A549 treated with CpdA at 1 μM for 4 hours (cell line): ENCODE measurements around the gene PKP4. TPM values are rescaled to one million over a fixed set of nuclear protein-coding genes. Genes with fewer than 3 reads are reported as not detected.

ENCODE experiments used
- total RNA-seq: library from RNA; stranded (reverse); fragments of 200-300 nt; extraction: Qiagen RNA extraction; gene quantifications from 5 replicates; pipeline ENCODE4 v1.2.3, GENCODE V29; 2022; ENCODE audit warnings: low read depth

The PKP4 gene
- 23.4 to 38.6 TPM (median 29.0 TPM) in 5 replicates for total RNA-seq

GRCh38 chr2:158456309-158457066 is at the start of gene PKP4, which contains the start of gene CCDC148:
Gene PKP4 (plus strand): TSS chr2:158456952. CDS start chr2:158533185, 76,233 bp downstream.
Gene CCDC148 (minus strand): TSS chr2:158456753. CDS start chr2:158456439, 314 bp downstream.

Other genes starting within 250 kb of the PKP4 start
- gene CCDC148, start 199 bp upstream of the PKP4 start, total RNA-seq = 0.14 to 0.78 TPM (median 0.39 TPM) in 5 replicates